Measurements from ENCODE around the gene ACOT13.
"Not testable (repeated sequence)": the region's sequence is repeated elsewhere in the genome, so short reads cannot be mapped to it uniquely, and the experiment has no call there.

ACOT13 gene

DNA sequence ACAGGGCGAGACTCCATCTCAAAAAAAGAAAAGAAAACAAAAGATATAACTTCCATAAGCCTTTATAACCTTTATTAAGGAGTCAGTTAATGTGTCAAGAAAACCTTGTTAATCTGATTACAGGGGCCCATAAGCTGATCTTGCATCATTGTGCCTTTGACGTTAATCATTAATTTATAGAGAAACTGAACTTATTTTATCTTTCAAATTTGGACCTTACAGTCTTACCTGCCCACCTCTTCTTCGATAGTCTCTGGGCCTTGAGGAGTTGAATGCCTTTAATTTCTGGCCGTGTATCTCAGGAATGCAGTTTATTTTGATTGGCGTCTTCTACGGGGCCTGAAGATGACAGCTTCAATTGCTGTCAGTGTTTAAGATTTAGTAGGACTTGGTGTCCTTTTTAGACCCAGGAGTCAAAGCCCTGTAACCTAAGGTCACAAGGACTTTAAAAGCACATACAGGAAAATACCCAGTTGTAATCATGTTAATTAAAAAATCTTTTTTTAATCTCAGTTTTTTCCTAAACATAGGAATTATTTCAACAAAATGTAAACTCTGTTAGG, 5.8 kb downstream of the ACOT13 start:
- Histone ChIP-seq H2AFZ (ENCODE audit: low read length) (no peak overlapping the region), H3K4me1 (ENCODE audit: insufficient read depth, low read length, severe bottlenecking) (peaks cover 5% of the 10 kb centered on the region), H3K27ac (ENCODE audit: low read depth, low read length, poor library complexity, severe bottlenecking) (no peak overlapping the region), H4K20me1 (ENCODE audit: insufficient read depth, low read length) (no peaks in the 10 kb centered on the region), H3F3A (ENCODE audit: insufficient read depth, low read length) (no peaks in the 10 kb centered on the region; the same call in 1 of the 2 replicates), H3K9ac (ENCODE audit: low read length) (no peak overlapping the region), H3K9me2 (ENCODE audit: low read depth, low read length) (no peaks in the 10 kb centered on the region), H3K9me3 (ENCODE audit: low read length) (peaks cover 15% of the 10 kb centered on the region), H3K4me2 (ENCODE audit: low read length) (no peak overlapping the region), H3K36me3 (ENCODE audit: insufficient read depth, low read length) (peaks cover 6% of the 10 kb centered on the region; the same call in 1 of the 2 replicates), H3K79me2 (ENCODE audit: insufficient read depth, low read length) (no peaks in the 10 kb centered on the region), H3K4me3 (ENCODE audit: low read depth, low read length, poor library complexity, severe bottlenecking) (no peak overlapping the region), H3K27me3 (ENCODE audit: insufficient read depth, low read length) (no peaks in the 10 kb centered on the region)
- no peak for TF ChIP-seq EZH2 (IDR thresholded peaks at IDR 0.05; ENCODE audit: borderline replicate concordance, low read length)
- TF ChIP-seq, protein P1, sequence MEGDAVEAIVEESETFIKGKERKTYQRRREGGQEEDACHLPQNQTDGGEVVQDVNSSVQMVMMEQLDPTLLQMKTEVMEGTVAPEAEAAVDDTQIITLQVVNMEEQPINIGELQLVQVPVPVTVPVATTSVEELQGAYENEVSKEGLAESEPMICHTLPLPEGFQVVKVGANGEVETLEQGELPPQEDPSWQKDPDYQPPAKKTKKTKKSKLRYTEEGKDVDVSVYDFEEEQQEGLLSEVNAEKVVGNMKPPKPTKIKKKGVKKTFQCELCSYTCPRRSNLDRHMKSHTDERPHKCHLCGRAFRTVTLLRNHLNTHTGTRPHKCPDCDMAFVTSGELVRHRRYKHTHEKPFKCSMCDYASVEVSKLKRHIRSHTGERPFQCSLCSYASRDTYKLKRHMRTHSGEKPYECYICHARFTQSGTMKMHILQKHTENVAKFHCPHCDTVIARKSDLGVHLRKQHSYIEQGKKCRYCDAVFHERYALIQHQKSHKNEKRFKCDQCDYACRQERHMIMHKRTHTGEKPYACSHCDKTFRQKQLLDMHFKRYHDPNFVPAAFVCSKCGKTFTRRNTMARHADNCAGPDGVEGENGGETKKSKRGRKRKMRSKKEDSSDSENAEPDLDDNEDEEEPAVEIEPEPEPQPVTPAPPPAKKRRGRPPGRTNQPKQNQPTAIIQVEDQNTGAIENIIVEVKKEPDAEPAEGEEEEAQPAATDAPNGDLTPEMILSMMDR (IDR thresholded peaks at IDR 0.05; ENCODE audit: low read length) = no peak

DNA sequence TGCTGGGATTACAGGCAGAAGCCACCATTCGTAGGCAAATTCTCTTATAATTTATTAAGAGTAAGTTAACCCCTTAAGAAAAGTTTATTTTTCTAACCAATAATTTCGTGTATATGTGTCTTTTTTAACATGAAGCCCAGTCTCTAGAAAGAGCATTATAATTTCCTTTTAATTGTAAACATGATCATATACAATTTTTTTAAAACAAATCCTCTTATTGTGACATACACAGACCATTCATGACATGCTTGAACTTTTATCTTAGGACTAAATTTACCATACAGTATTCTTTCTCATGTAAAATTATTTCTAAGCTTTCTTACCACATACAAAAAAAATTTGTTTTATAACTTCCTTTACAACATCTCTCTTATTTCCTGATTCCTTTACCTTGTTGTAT, 6.7 kb downstream of the ACOT13 start:
- Histone ChIP-seq H3F3A (ENCODE audit: insufficient read depth, low read length) (no peaks in the 10 kb centered on the region; the same call in 1 of the 2 replicates), H4K20me1 (ENCODE audit: insufficient read depth, low read length) (no peaks in the 10 kb centered on the region), H3K4me2 (ENCODE audit: low read length) (no peak overlapping the region), H3K36me3 (ENCODE audit: insufficient read depth, low read length) (peaks cover 6% of the 10 kb centered on the region; the same call in 1 of the 2 replicates), H3K4me3 (ENCODE audit: low read depth, low read length, poor library complexity, severe bottlenecking) (no peak overlapping the region), H3K27ac (ENCODE audit: low read depth, low read length, poor library complexity, severe bottlenecking) (no peak overlapping the region), H3K4me1 (ENCODE audit: insufficient read depth, low read length, severe bottlenecking) (no peaks in the 10 kb centered on the region), H3K9me3 (ENCODE audit: low read length) (peaks cover 15% of the 10 kb centered on the region), H2AFZ (ENCODE audit: low read length) (no peak overlapping the region), H3K9ac (ENCODE audit: low read length) (no peak overlapping the region), H3K9me2 (ENCODE audit: low read depth, low read length) (no peaks in the 10 kb centered on the region), H3K79me2 (ENCODE audit: insufficient read depth, low read length) (no peaks in the 10 kb centered on the region), H3K27me3 (ENCODE audit: insufficient read depth, low read length) (no peaks in the 10 kb centered on the region)
- no peak for TF ChIP-seq EZH2 (IDR thresholded peaks at IDR 0.05; ENCODE audit: borderline replicate concordance, low read length)
- TF ChIP-seq, protein P1 (IDR thresholded peaks at IDR 0.05; ENCODE audit: low read length) = no peak

GRCh38 chr6:24678792-24679352, 12.0 kb downstream of the ACOT13 start:
- H3K9ac ChIP-seq (ENCODE audit: low read length); H3K4me1 ChIP-seq (ENCODE audit: insufficient read depth, low read length, severe bottlenecking); H3K4me3 ChIP-seq (ENCODE audit: low read depth, low read length, poor library complexity, severe bottlenecking); H4K20me1 ChIP-seq (ENCODE audit: insufficient read depth, low read length); H3K9me3 ChIP-seq (ENCODE audit: low read length); H3K9me2 ChIP-seq (ENCODE audit: low read depth, low read length); H3K27me3 ChIP-seq (ENCODE audit: insufficient read depth, low read length); H3K79me2 ChIP-seq (ENCODE audit: insufficient read depth, low read length); H3K4me2 ChIP-seq (ENCODE audit: low read length); H3K36me3 ChIP-seq (ENCODE audit: insufficient read depth, low read length); H2AFZ ChIP-seq (ENCODE audit: low read length); H3K27ac ChIP-seq (ENCODE audit: low read depth, low read length, poor library complexity, severe bottlenecking); H3F3A ChIP-seq (ENCODE audit: insufficient read depth, low read length): not testable (repeated sequence)

DNA sequence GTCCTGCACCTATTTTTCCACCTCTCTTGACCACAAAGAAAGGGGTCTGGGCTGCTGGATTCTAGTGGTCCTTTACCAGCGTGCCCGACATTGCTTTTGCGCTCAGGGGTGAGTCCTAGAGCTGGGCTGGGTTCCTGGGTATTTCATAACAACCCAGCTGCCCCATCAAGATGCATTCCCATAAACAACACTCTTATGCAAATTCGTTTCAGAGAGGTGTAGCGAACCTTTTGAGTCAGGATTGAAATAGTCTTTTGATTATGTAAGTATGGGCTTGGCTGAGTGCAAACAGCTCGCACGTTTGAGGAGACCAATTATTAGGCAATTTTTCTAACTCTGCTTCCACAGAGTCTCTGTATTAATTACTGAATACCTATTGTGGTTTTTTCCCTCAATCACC, 13.7 kb downstream of the ACOT13 start:
- Histone ChIP-seq H3K27ac (ENCODE audit: low read depth, low read length, poor library complexity, severe bottlenecking) (no peak overlapping the region), H3F3A (ENCODE audit: insufficient read depth, low read length) (no peaks in the 10 kb centered on the region), H3K27me3 (ENCODE audit: insufficient read depth, low read length) (no peaks in the 10 kb centered on the region), H3K4me1 (ENCODE audit: insufficient read depth, low read length, severe bottlenecking) (no peaks in the 10 kb centered on the region), H4K20me1 (ENCODE audit: insufficient read depth, low read length) (no peaks in the 10 kb centered on the region), H3K36me3 (ENCODE audit: insufficient read depth, low read length) (no peaks in the 10 kb centered on the region), H3K4me3 (ENCODE audit: low read depth, low read length, poor library complexity, severe bottlenecking) (no peak overlapping the region), H3K79me2 (ENCODE audit: insufficient read depth, low read length) (no peaks in the 10 kb centered on the region), H3K9me3 (ENCODE audit: low read length) (no peaks in the 10 kb centered on the region), H3K4me2 (ENCODE audit: low read length) (no peak overlapping the region), H2AFZ (ENCODE audit: low read length) (no peak overlapping the region), H3K9me2 (ENCODE audit: low read depth, low read length) (no peaks in the 10 kb centered on the region), H3K9ac (ENCODE audit: low read length) (no peak overlapping the region)
- TF ChIP-seq, protein P1 (IDR thresholded peaks at IDR 0.05; ENCODE audit: low read length) = no peak
- no peak for TF ChIP-seq EZH2 (IDR thresholded peaks at IDR 0.05; ENCODE audit: borderline replicate concordance, low read length)
